GM12891 (cell line): ENCODE results near the gene SELENOV.

Experiments
- POLR2A ChIP-seq: IDR thresholded peaks from 2 replicates; pipeline ENCODE4 v1.6.1; 2011; ENCODE audit warnings: low read depth, low read length, control low read depth
- POLR2AphosphoS5 ChIP-seq: IDR thresholded peaks from 2 replicates; pipeline ENCODE4 v1.6.1; 2011; ENCODE audit warnings: low read depth, low read length, control low read depth

DNA sequence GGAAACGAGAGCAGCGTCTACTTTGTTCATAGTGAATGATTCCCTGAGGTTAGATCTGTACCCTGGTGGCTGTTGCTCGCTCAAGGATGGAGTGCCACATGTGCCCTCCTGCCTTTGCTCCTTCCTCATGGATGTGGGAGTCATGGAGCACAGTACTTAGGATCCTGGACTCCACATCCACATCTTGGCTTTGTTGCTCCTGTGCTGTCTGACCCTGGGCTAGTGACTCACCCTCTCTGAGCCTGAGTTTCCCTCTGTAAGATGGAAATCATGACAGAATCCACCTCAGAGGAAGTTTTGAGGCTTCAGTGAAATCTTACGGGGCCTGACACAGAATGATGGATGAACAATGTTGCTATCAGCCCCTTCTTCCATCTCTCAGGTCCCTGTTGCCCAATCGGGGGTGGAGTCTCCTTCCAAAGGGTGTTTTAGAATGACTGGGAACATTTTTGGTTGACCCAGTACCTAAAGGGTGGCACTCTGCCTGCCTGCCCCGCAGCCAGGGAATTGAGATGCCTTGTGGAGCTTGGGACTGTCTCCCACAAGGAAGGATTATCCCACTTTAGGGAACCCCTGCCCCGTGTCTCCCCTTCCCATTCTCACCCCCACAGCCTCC lies 44.1 kb upstream of the SELENOV start:
- no peak for TF ChIP-seq POLR2A
- TF ChIP-seq POLR2AphosphoS5 = no peak
